Suprapubic skin (tissue), 4 donors: Measurements from ENCODE around the gene APBB3. TPM values are rescaled to one million over a fixed set of nuclear protein-coding genes. Genes with fewer than 3 reads are reported as not detected.

Experiments used
- DNase-seq, 2 donors: peaks; one replicate each; pipeline ENCODE4 v3.0.0-alpha.2; 2019; ENCODE audit warnings: low spot score in 2 of 2
- H3K27ac ChIP-seq: fragments of 200-600 bp; sonication (generic); one replicate; pipeline ENCODE4 v1.5.1; 2019
- H3K27me3 ChIP-seq: fragments of 200-600 bp; sonication (generic); one replicate; pipeline ENCODE4 v1.5.1; 2019
- H3K36me3 ChIP-seq: fragments of 200-600 bp; sonication (generic); one replicate; pipeline ENCODE4 v1.5.1; 2019
- H3K4me1 ChIP-seq: fragments of 200-600 bp; sonication (generic); one replicate; pipeline ENCODE4 v1.5.1; 2019
- H3K4me3 ChIP-seq: fragments of 200-600 bp; sonication (generic); one replicate; pipeline ENCODE4 v1.5.1; 2019; ENCODE audit warnings: mild to moderate bottlenecking
- H3K9me3 ChIP-seq: fragments of 200-600 bp; sonication (generic); one replicate; pipeline ENCODE4 v1.5.1; 2019
- CTCF ChIP-seq, 2 donors: fragments of 200-600 bp in 1 of 2; fragments of 450-650 bp in 1 of 2; sonication (generic) in 1 of 2; IDR thresholded peaks; one replicate each; pipeline ENCODE4 v1.5.1; 2016 to 2019; ENCODE audit warnings: antibody characterized with exemption in 2 of 2, mild to moderate bottlenecking in 1 of 2, moderate library complexity in 1 of 2
- EP300 ChIP-seq: sonication (generic); formaldehyde crosslinking; IDR thresholded peaks from one replicate; pipeline ENCODE4 v1.6.1; 2017; ENCODE audit warnings: antibody characterized with exemption
- POLR2A ChIP-seq, 2 donors: fragments of 450-650 bp; IDR thresholded peaks; one replicate each; pipeline ENCODE4 v1.6.1; 2017; ENCODE audit warnings: antibody characterized with exemption in 2 of 2, mild to moderate bottlenecking in 2 of 2, moderate library complexity in 2 of 2
- POLR2AphosphoS5 ChIP-seq, 3 donors: sonication (generic); formaldehyde crosslinking; IDR thresholded peaks; one replicate each; pipeline ENCODE4 v1.6.1; 2017; ENCODE audit warnings: antibody characterized with exemption in 3 of 3
- WGBS: methylation state at CpG from one replicate; pipeline ENCODE4 v1.1.5; 2018; 5-methylcytosine and 5-hydroxymethylcytosine counted together
- total RNA-seq, 4 donors: library from RNA; depleted of rRNA; stranded (reverse); fragments of >200 nt; gene quantifications; one replicate each; pipeline ENCODE4 v1.1.0, GENCODE V29; 2016

The APBB3 gene
- total RNA-seq, 4 donors from 2014 or later: 14.5 to 57.9 (median 27.3) TPM

- no peak overlapping the region for H3K4me3 ChIP-seq
- H3K9me3 ChIP-seq: no peaks in the 10 kb centered on the region
- H3K27me3 ChIP-seq: no peaks in the 10 kb centered on the region
- no peak for TF ChIP-seq POLR2A (IDR thresholded peaks at IDR 0.05)
- TF ChIP-seq CTCF (IDR thresholded peaks at IDR 0.05): no peak
- no peak for TF ChIP-seq EP300
- no peak for TF ChIP-seq POLR2AphosphoS5 (IDR thresholded peaks at IDR 0.05)
- H3K36me3 ChIP-seq: peaks cover 34% of the 10 kb centered on the region
- peaks cover 44% of the 10 kb centered on the region for H3K4me1 ChIP-seq
- peak; percentile 69 to 82 for DNase-seq
- 56% methylated on average over 2 of the region's 3 CpGs for WGBS
- H3K27ac ChIP-seq: peak overlapping the region; percentile 97
Observed at GRCh38 chr5:140549237-140550144, 14.9 kb downstream of the APBB3 start.

GRCh38 chr5:140548791-140549190 lies 15.6 kb downstream of the APBB3 start:
- WGBS: 89% methylated on average over 5 of the region's 7 CpGs
- Histone ChIP-seq H3K27ac (peak overlapping the region; percentile 97), H3K4me1 (peaks cover 39% of the 10 kb centered on the region), H3K36me3 (peaks cover 40% of the 10 kb centered on the region), H3K9me3 (no peaks in the 10 kb centered on the region), H3K4me3 (peak overlapping the region; percentile 60), H3K27me3 (no peaks in the 10 kb centered on the region)
- TF ChIP-seq CTCF (IDR thresholded peaks at IDR 0.05) (no peak), EP300 (no peak), POLR2A (IDR thresholded peaks at IDR 0.05) (no peak), POLR2AphosphoS5 (IDR thresholded peaks at IDR 0.05) (no peak)
- DNase-seq: peak in 1 of 2 donors; percentile 66

- Histone ChIP-seq H3K36me3 (peaks cover 45% of the 10 kb centered on the region), H3K4me3 (peak overlapping the region; percentile 60), H3K27me3 (no peaks in the 10 kb centered on the region), H3K9me3 (no peaks in the 10 kb centered on the region), H3K27ac (peak overlapping the region; percentile 97), H3K4me1 (peaks cover 39% of the 10 kb centered on the region)
- WGBS: 6% methylated on average over 5 of the region's 5 CpGs
- TF ChIP-seq POLR2A (IDR thresholded peaks at IDR 0.05) (no peak), EP300 (no peak), POLR2AphosphoS5 (IDR thresholded peaks at IDR 0.05) (no peak), CTCF (IDR thresholded peaks at IDR 0.05) (no peak)
- DNase-seq: no peak
Observed at GRCh38 chr5:140548300-140548688, 16.1 kb downstream of the APBB3 start.

GRCh38 chr5:140547508-140548299 lies 16.7 kb downstream of the APBB3 start, which contains the start of gene EIF4EBP3:
EIF4EBP3 (plus strand) TSS chr5:140547662; CDS start chr5:140547738, 76 bp downstream.
- H3K27ac ChIP-seq: peak within 1 kb of the TSS; percentile 97
- H3K9me3 ChIP-seq: no peaks in the 10 kb centered on the region
- no peaks in the 10 kb centered on the region for H3K27me3 ChIP-seq
- H3K36me3 ChIP-seq: peaks cover 51% of the 10 kb centered on the region
- peaks cover 39% of the 10 kb centered on the region for H3K4me1 ChIP-seq
- peak within 1 kb of the TSS; percentile 60 for H3K4me3 ChIP-seq
- TF ChIP-seq EP300 (no peak), CTCF (IDR thresholded peaks at IDR 0.05) (peak; percentile 76 to 84), POLR2A (IDR thresholded peaks at IDR 0.05) (peak; percentile 46 to 83), POLR2AphosphoS5 (IDR thresholded peaks at IDR 0.05) (peak; percentile 33 to 90 (median 89))
- whole genome bisulfite sequencing: 0% methylated on average over 33 of the region's 52 CpGs
- DNase-seq: peak; percentile 98 to 99
